IPS-18c (cell line): Measurements from ENCODE around the gene CRISP2.
"Not testable (repeated sequence)": the region's sequence is repeated elsewhere in the genome, so short reads cannot be mapped to it uniquely, and the experiment has no call there.

Source experiments
- H3K4me3 ChIP-seq: 2 replicates; pipeline ENCODE4 v1.7.0; 2013; ENCODE audit warnings: low read depth, mild to moderate bottlenecking, low read length, moderate library complexity; ENCODE audit not compliant: insufficient read depth
- H3K9me3 ChIP-seq: one replicate; pipeline ENCODE4 v1.6.1; 2013; ENCODE audit warnings: mild to moderate bottlenecking, low read length, moderate library complexity; ENCODE audit not compliant: control insufficient read depth, insufficient read depth

CRISP2 gene

DNA sequence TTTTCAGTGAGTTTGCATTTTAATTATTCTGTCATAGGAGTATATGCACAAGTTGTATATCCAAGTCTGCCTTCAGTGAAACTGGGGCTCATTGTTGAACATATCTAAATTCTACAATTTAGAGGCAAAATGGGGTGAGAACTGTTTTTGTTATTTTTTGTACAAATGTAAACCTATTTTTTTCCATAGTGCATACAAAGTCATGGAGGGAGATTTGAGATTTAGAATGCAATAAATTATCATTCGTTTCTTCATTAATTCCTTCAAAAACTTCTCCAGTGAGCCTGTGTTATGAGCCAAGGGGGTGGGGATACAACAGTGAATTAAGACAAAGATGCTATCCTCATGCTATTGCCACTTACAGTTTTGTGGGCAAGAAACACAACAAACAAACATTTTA lies 46.9 kb downstream of the CRISP2 start:
- Histone ChIP-seq H3K4me3 (no peak overlapping the region), H3K9me3 (no peaks in the 10 kb centered on the region)

DNA sequence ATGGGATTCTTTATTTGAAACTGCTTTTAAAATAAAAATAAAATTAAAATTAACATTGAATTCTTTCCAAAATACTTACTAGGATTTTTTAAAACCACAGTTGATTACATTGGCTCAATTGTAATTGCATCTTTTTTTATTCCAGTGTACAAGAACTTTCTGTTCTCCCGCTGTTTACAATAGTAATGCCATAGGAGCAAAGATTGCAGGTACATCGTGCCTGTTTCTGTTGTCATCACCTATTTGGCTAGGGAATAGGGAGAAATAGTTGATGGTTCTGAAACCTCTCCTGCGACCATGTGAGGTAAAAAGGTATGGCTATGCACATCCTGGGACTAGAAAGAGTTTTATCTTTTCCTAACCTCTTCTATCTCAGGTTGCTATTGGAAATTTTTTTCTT lies 48.5 kb downstream of the CRISP2 start:
- no peak overlapping the region for H3K4me3 ChIP-seq
- no peaks in the 10 kb centered on the region for H3K9me3 ChIP-seq

DNA sequence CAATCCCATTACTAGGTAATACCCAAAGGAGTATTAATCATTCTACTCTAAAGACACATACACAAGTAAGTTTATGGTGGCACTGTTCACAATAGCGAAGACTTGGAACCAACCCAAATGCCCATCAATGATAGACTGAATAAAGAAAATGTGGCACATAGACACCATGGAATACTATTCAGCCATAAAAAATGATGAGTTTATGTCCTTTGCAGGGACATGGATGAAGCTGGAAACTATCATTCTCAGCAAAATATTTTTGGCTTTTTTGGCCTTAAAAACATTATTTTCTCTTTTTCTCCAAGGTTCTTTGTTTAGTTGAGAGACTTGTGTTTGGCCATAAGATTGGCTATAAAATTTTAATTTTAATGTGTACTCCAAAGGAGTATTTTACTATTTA lies 49.3 kb downstream of the CRISP2 start:
- H3K9me3 ChIP-seq, H3K4me3 ChIP-seq: not testable (repeated sequence)

DNA sequence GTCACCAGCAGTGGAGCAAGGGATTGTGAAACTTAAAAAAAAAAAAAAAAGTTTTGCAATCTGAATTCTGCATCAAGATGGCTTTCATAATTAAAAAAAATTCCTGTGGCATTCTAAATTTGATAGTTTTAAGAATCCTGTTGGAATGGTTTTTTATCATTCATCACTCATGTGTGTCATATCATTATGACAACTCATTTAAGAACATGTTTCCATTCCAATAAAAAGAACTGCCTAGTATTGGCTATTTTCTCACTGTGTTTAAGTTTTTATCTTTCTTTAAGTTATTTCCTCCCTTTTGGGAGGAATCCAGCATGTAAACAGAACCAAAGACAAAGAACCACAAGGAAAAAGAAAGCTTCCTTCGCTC lies 50.5 kb downstream of the CRISP2 start:
- H3K4me3 ChIP-seq: no peak overlapping the region
- H3K9me3 ChIP-seq: no peaks in the 10 kb centered on the region

DNA sequence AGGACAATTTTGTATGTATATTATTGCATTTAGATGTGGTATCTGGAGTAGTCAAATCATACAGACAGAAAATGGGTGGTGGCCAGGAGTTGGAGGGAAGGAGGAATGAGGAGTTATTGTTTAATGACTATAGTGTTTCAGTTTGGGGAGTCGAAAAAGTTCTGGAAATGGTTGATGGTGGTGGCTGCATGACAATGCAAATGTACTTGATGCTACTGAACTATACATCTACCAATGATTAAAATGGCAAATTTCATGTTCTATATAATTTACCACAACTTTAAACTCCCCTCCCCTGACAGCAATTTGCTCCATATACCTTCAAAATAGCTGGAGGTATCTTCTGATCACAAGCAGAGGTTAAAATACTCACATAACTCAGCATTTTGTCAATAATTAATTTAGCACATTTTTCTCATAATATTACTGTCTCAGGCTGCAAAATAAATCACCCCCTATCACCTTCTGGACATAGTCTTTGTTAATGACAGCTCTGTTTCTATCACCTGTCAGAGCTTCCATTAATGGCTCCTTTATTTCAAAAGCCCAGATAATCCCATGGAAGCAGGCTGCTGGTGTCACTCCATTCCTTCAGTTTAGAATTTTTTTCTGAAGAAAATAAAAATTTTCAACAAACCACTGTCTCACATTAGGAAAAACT lies 51.0 kb downstream of the CRISP2 start:
- Histone ChIP-seq H3K9me3 (no peaks in the 10 kb centered on the region), H3K4me3 (no peak overlapping the region)

DNA sequence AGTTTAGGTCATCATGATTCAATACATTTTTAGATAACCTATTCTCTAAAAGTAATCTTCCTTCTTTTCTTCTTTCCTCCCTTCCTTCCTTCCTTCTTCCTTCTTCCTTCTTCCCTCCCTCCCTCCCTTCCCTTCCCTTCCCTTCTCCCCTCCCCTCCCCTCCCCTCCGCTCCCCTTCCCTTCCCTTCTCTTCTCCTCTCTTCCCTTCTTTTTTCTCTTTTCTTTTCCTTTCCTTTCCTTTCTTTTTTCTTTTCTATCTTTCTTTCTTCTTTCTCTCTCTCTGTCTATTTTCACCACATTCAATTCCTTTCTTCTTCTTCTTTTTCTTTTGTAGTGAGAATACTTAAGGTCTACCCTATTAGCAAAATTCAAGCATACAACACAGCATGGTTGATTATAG lies 59.4 kb downstream of the CRISP2 start:
- H3K4me3 ChIP-seq: no peak overlapping the region

DNA sequence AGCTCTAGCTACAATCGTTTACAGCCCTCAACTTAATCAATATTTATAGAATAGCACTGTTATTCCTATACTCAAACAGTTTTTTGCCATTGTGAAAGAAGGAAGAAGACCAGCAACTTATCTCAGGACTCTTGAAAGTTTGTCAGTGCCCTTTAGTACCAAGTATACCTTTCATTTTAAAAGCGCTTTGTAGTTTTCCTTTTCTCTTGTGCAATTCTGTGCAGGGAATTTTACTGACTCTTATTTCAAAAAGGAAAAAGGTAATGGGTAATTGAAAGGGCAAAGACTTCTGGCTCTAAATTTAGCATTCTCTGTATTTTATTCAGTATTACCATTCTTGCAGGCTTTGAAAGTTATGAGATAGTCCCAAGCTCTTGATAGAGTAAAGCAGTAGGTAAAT lies 59.9 kb downstream of the CRISP2 start:
- Histone ChIP-seq H3K4me3 (no peak overlapping the region), H3K9me3 (no peaks in the 10 kb centered on the region)

More for the DNA sequence above, 59.4 kb downstream of the CRISP2 start:
- H3K9me3 ChIP-seq: no peaks in the 10 kb centered on the region

DNA sequence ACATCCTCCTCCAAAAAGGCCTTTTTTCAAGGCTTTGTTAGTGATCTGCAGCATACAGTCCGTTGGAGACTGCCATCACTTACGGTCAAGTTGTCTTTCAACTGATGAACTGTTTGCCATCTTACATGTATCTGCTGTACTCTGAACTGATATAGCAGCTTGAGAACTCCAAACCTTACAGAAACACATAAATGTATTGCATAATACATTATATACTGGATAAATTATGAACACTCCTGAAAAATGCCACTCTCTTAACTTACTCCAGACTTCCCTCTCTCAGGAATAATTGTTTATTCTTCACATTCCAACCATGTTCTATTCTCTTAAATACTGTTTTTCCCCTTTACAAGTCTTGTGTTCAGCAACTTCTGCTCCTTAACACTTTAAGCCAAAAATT lies 62.1 kb downstream of the CRISP2 start:
- H3K9me3 ChIP-seq: no peaks in the 10 kb centered on the region

DNA sequence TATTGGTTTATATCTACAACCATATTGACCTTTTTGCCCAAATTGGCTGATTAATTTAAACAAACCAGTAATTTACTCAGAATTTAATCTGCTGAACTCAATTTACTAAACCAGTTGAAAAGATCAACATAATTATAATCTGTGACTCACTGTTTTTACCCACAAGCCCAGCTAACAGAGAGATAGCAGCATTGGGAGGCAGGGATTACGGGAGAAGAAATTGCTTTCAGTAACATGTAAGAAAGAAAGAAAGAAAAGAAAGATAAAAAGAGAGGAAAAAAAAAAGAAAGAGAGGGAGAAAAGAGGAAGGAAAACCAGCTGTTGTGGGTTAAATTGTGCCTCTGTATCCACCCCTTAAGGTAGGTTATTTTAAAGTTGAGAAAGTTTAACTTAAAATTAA lies 63.4 kb downstream of the CRISP2 start:
- no peak overlapping the region for H3K4me3 ChIP-seq
- H3K9me3 ChIP-seq: no peaks in the 10 kb centered on the region

More for the DNA sequence above, 62.1 kb downstream of the CRISP2 start:
- H3K4me3 ChIP-seq: no peak overlapping the region

DNA sequence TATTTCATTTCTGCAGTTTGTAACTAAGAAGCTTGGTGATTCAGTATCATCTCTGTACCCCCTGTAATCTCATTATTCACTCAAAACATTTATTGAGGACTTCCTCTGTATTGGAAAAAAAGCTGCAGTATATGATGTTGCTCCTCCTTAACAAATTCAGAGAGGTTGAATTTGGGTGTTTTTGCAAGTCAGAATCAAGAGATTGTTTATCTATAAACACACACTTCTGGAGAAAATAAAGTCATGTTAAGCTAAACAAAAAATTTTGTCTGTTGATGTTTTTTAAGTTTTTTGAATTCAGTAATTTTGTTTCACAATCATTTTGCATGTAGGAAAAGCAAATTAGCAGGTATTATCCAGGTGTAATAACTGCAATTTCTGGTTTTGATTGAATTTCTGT lies 65.3 kb downstream of the CRISP2 start:
- no peaks in the 10 kb centered on the region for H3K9me3 ChIP-seq
- H3K4me3 ChIP-seq: no peak overlapping the region

DNA sequence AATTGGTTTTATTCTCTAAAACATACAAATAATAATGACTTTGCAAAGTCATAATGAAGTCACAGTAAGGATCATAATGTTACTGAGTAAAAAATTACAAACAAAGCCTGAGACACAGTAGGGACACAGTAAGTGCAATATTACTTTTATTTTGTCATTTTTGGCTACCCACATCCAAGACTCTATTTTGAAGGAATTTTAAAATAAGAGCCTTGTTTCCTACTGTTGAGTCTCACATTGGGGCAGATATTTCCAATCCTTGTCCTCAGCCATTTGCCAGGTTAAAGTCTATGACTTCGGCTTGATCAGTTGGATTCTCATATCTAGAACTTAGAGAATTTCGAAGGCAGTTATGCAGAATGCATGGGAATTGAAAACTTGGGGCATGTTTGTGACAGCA lies 65.9 kb downstream of the CRISP2 start:
- Histone ChIP-seq H3K4me3 (no peak overlapping the region), H3K9me3 (no peaks in the 10 kb centered on the region)

DNA sequence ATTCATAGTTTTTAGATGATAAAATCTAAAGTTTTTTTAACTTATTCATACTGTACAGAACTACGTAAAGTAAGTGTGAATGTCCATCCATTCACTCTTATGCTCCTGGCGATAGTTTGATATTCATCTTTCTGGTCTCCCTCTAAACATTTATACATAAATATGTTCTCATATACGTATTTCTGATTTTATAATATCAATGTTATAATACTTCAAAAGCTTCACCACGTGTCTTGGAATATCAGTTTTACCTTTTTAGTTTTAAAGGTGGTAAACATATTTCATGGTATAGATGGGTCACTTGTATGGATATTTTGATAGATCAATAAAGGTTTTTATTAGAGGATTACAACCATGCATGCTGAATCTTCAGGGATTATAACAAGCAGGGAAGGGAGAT lies 66.4 kb downstream of the CRISP2 start:
- Histone ChIP-seq H3K4me3 (no peak overlapping the region), H3K9me3 (no peaks in the 10 kb centered on the region)

DNA sequence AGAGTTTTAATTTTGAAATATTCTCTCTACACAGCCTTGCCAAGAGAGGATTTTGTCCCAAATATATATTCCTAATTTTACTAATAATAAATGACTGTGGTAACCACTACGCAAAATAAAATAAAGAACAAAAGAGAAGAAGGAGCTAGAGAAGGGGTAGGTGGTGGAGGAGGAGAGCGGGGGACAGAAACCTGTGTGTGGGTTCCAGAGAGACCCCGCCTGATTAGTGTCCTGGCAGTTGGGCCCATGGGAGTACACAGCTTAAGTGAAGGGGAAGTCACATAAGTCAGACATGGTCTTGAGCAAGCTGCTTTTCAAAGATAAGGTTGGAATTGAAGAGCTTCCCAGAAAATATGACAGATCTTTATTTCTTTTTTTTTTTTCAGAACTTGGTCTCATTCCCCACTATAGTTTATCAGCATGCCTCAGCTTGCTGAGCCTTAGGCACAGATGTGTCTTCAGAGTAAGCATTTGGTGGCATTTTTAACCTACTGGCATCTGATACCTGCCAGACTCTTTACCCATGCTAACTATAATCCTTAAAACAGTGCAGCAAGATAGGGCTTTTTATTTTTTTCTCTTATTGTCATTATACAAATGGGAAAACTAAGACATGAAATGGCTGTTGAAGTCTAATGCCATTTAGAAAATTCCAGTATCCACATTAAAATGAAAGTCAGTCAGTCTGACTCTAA lies 67.1 kb downstream of the CRISP2 start:
- Histone ChIP-seq H3K9me3 (no peaks in the 10 kb centered on the region), H3K4me3 (no peak overlapping the region)

DNA sequence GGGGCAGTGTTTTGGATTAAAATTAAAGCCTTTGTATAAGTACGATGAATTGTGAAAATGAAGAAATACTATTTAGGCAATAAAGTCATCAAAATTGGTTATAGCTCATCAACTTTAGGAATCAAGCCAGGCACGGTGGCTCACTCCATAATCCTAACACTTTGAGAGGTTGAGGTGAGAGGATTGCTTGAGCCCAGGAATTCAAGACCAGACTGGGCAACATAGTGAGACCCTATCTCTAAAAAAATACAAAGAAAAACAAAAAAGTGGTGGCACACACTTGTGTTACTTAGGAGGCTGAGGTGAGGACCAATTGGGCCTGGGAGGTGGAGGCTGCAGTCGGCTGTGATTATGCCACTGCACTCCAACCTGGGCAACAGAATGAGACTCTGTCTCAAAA lies 68.2 kb downstream of the CRISP2 start:
- Histone ChIP-seq H3K9me3 (no peaks in the 10 kb centered on the region), H3K4me3 (no peak overlapping the region)
